Thoracic aorta (tissue), 2 donors: ENCODE data around the gene TGFBR2. TPM values are rescaled to one million over a fixed set of nuclear protein-coding genes. Genes with fewer than 3 reads are reported as not detected.

Experiments used
- ATAC-seq: fragments of 150-250 bp; one replicate; pipeline ENCODE4 v1.8.0; 2017; ENCODE audit warnings: low read depth; ENCODE audit not compliant: insufficient number of reproducible peaks, low FRiP score
- DNase-seq: peaks from one replicate; pipeline ENCODE4 v3.0.0-alpha.2; 2020; ENCODE audit warnings: low spot score
- H3K27ac ChIP-seq, 2 donors: fragments of 200-600 bp; sonication (generic); 1 replicate in 1 of 2; 2 replicates in 1 of 2; pipeline ENCODE4 v1.5.1; 2016; ENCODE audit warnings: mild to moderate bottlenecking in 2 of 2, moderate library complexity in 2 of 2
- H3K27me3 ChIP-seq: fragments of 200-600 bp; sonication (generic); replicated peaks from 2 replicates; pipeline ENCODE4 v1.6.0; 2016; ENCODE audit warnings: mild to moderate bottlenecking; ENCODE audit not compliant: insufficient read depth
- H3K36me3 ChIP-seq: fragments of 200-600 bp; sonication (generic); one replicate; pipeline ENCODE4 v1.5.1; 2016
- H3K4me1 ChIP-seq, 2 donors: fragments of 200-600 bp; sonication (generic); 1 replicate in 1 of 2; 2 replicates in 1 of 2; pipeline versions ENCODE4 v1.5.1 to v1.6.0; 2016; ENCODE audit warnings: low read depth in 2 of 2, mild to moderate bottlenecking in 1 of 2; ENCODE audit not compliant: control insufficient read depth in 1 of 2
- H3K4me3 ChIP-seq: fragments of 200-600 bp; sonication (generic); 2 replicates; pipeline ENCODE4 v1.5.1; 2016; ENCODE audit warnings: mild to moderate bottlenecking
- H3K9me3 ChIP-seq: fragments of 200-600 bp; sonication (generic); 2 replicates; pipeline ENCODE4 v1.5.1; 2016
- total RNA-seq, 2 donors: library from RNA; depleted of rRNA; stranded (reverse); fragments of >200 nt; gene quantifications; one replicate each; pipeline versions ENCODE4 v1.1.0 to v1.2.3, GENCODE V29; 2016
- TF ChIP-seq, protein P1 (sequence below): fragments of 200-600 bp; sonication (generic); IDR thresholded peaks from one replicate; pipeline ENCODE4 v1.5.1; 2019; ENCODE audit warnings: antibody characterized with exemption

TGFBR2 gene
- total RNA-seq, 2 donors from 2014 or later, result 250 to 355 TPM

DNA sequence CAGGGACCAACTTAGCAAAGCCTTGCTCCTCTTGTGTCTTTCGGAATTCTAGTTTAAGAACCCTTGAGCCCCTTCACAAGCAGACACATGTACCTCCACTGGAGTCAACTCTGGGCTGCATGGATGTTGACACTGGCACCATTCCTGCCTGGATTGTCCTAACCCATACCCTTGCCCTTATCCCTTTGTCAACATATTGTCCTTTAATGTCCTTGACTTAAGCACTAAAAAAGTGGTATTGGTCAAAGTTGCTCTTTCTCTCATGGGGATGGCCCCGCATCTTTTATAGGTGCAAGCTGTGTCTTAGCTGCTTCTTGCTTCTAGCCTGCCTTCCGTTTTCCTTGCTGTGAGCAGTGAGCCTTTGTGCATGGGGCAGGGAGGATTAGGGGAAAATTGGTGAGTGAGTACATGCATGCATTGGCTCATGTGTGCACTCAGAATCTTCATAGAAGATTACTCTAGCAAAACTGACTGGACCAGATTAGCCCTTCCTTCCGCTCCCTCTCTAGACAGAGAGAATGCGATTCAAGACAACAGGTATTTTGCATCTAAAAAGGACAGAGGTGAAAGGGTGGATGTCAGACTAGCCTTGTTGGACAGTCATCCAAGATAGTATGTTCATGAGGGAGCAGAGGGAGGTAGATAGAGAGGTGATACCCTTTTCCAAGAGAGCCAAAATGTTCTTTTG is 42.4 kb downstream of the TGFBR2 start:
- peak overlapping the region; percentile 25 to 31 for H3K27ac ChIP-seq

DNA sequence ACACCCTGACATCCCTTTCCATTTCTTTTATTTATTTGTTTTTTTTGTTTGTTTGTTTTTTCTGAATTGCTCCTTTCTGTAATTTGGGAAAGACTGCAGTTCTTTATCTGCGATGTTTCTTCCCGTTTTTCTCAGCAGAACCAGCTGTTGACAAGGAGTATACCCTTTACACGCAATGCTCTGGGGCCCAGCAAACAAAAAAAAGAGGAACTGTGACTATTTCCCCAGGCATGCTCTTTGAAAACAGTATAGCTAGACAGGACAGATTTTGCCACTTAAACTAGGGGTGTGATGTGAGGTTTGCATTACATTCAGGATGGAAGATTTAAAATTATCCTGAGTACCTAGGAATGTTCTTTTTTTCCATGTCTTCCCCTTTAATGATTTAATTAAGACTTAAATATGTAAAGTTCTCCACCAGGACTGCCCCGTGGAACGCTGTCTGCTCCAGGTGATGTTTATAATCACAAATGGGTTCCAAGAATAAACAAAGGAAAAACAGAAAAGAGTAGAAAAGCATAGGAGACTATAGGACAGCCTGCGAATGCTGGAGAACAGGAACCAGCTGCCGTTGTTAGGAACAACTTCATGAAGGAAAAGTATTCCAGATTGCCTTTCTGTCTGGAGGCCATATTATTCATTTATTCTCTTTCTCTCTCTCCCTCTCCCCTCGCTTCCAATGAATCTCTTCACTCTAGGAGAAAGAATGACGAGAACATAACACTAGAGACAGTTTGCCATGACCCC is 43.3 kb downstream of the TGFBR2 start:
- TF ChIP-seq, protein P1, sequence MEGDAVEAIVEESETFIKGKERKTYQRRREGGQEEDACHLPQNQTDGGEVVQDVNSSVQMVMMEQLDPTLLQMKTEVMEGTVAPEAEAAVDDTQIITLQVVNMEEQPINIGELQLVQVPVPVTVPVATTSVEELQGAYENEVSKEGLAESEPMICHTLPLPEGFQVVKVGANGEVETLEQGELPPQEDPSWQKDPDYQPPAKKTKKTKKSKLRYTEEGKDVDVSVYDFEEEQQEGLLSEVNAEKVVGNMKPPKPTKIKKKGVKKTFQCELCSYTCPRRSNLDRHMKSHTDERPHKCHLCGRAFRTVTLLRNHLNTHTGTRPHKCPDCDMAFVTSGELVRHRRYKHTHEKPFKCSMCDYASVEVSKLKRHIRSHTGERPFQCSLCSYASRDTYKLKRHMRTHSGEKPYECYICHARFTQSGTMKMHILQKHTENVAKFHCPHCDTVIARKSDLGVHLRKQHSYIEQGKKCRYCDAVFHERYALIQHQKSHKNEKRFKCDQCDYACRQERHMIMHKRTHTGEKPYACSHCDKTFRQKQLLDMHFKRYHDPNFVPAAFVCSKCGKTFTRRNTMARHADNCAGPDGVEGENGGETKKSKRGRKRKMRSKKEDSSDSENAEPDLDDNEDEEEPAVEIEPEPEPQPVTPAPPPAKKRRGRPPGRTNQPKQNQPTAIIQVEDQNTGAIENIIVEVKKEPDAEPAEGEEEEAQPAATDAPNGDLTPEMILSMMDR, result no peak
- Histone ChIP-seq H3K27ac (peak overlapping the region in 1 of 2 donors; percentile 42), H3K4me3 (no peak overlapping the region), H3K27me3 (no peaks in the 10 kb centered on the region), H3K4me1 (peaks cover 24 to 43% of the 10 kb centered on the region in 2 donors), H3K36me3 (peaks cover 67% of the 10 kb centered on the region), H3K9me3 (no peaks in the 10 kb centered on the region)
- ATAC-seq, result no peak
- DNase-seq, result no peak

More for the DNA sequence above, 42.4 kb downstream of the TGFBR2 start:
- Histone ChIP-seq H3K36me3 (peaks cover 60% of the 10 kb centered on the region), H3K27me3 (no peaks in the 10 kb centered on the region), H3K9me3 (no peaks in the 10 kb centered on the region), H3K4me1 (peaks cover 32 to 45% of the 10 kb centered on the region in 2 donors), H3K4me3 (no peak overlapping the region)
- TF ChIP-seq, protein P1, result no peak
- ATAC-seq (no peak), DNase-seq (no peak)

DNA sequence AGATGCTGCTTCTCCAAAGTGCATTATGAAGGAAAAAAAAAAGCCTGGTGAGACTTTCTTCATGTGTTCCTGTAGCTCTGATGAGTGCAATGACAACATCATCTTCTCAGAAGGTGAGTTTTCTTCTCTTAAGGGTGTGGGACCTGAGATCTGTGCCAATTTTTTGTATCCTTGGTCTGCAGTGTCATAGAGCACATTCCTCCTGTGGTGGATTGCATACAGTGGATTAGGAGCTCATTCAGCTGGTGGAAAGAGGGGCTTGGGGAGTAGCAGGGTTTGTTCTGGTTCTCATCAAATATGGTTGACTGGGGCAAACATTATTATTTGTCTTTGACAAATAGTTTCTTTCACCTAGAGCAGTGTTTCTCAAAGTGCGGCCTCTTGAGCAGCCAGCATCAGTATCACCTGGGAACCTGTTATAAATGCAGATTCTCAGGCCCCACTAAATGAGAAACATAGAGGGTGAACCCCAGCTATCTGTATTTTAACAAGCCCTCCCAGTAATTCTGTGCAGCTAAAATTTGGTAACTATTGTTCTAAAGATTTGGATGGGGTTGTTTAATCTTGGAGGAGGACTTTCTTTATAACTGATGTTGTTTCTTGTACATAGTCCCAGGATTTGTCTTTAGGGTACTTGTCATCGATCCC is 44.1 kb downstream of the TGFBR2 start:
- peaks cover 26 to 43% of the 10 kb centered on the region in 2 donors for H3K4me1 ChIP-seq
- H3K9me3 ChIP-seq, result no peaks in the 10 kb centered on the region
- peak overlapping the region in 1 of 2 donors; percentile 42 for H3K27ac ChIP-seq
- H3K4me3 ChIP-seq, result no peak overlapping the region
- no peak for DNase-seq
- no peaks in the 10 kb centered on the region for H3K27me3 ChIP-seq
- H3K36me3 ChIP-seq, result peaks cover 65% of the 10 kb centered on the region
- ATAC-seq, result no peak
- TF ChIP-seq, protein P1, result no peak

DNA sequence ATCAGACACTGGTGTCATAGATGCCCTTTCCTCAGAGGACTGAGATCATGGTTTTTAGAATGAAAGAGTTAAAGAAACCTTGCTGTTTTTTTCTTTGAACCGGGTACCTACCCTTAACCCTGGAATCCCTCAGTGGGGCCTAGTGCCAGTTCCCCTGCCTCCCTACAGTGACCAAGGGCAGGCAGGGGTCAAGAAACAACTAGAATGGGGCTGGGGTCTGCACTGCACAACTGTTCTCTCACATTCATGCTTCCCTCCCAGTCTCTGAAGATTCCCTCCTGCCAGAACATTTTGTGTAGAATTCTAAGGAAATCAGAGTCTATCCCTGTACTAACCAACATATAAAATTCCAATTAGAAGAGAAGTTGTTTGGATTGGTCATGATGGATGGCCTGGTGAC is 47.9 kb downstream of the TGFBR2 start:
- TF ChIP-seq, protein P1, result no peak
- Histone ChIP-seq H3K4me3 (no peak overlapping the region), H3K4me1 (peaks cover 48 to 58% of the 10 kb centered on the region in 2 donors), H3K36me3 (peaks cover 48% of the 10 kb centered on the region), H3K9me3 (no peaks in the 10 kb centered on the region), H3K27me3 (no peaks in the 10 kb centered on the region), H3K27ac (no peak overlapping the region)
- ATAC-seq (no peak), DNase-seq (no peak)
